Renal cortex interstitium (tissue), 11 donors: Measurements from ENCODE around the gene GATA1. TPM values are rescaled to one million over a fixed set of nuclear protein-coding genes. Genes with fewer than 3 reads are reported as not detected.
"Not testable (repeated sequence)": the region's sequence is repeated elsewhere in the genome, so short reads cannot be mapped to it uniquely, and the experiment has no call there.

Experiments
- DNase-seq, 11 donors: peaks; one replicate each; pipeline ENCODE4 v3.0.0-alpha.2; 2013; ENCODE audit warnings: low read depth in 9 of 11, low spot score in 4 of 11; ENCODE audit errors: extremely low read depth in 1 of 11
- polyA plus RNA-seq, 3 donors: library from polyadenylated mRNA; unstranded; fragments of 120-200 nt; gene quantifications; one replicate each; pipeline ENCODE4 v1.2.1, GENCODE V29; 2013; ENCODE audit not compliant: insufficient read length in 3 of 3

Gene GATA1
- polyA plus RNA-seq, 3 donors = 0.45 to 0.76 (median 0.66) TPM

DNA sequence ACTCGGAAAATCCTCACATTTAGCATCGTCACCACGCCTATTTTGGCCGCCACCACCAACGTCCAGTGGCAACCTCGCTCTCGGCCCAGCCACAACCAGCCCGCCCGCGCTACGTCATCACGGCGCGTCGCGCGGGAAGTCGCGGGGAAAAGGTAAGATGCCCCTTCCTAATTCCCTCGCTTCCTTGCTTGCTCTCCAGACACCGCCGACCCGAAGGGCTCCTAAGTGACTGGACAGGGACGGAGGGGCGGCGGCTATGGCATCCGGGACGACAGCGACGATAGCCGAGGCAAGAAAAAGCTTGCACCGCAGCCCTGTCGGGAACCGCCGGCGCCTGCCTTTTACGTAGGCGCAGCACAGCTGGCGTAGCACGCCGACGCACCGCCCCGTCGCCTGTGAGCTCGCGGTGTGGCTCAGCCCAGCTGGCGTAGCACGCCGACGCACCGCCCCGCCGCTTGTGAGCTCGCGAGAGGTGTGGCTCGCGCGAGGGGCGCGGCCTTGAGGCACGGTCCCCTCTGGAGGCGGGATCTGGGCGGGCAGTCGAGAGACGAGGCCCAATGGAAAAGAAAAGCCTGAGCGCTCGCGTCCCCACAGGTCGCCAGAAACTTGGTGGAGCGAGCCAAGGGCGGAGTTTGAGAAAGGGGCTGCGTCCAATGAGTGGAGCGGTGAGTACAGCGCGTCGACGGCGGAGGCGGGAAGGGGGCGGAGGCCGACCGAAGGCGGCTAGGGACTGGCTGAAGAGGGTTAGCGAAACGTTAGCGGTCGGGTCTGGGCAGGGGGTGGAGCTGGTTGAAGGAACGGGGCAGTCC, 15.1 kb downstream of the GATA1 start, which contains the start of gene HDAC6:
HDAC6 (plus strand) TSS at position 788 of the 809 bp plus-strand sequence. CDS start 626 bp downstream, outside the sequence.
- peak; percentile 86 to 97 (median 94) for DNase-seq

DNA sequence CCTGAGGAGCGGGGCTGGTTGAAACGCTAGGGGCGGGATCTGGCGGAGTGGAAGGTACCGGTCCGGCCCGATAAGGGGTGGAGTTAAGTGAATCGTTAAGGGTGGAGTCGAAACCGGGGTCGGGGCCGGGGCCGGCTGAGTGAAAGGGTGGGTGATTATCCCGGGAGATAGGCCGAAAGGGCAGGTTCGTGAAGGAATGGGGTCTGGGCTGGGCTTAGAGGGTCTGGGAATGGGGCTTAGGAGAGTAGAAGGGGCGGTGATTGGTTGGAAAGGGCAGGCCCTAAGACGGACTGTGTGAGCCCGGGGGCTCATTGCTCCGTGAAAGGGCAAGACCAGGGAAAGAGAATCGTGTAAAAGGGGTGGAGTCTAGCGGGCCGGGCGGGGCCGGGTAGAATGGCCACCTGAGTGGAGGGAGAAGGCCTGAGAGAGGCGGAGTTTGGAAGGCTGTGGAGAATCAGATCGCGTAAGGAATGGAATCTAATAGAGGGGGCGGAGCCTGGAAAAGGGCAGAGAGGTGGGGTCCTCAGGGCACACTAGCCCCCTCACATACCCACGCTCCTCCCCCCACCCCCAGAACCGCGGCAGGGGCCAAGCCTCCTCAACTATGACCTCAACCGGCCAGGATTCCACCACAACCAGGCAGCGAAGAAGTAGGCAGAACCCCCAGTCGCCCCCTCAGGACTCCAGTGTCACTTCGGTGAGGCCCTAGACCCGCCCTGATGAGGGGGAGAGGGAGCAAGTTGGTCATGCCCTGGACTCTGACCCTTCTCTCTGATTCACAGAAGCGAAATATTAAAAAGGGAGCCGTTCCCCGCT, 15.9 kb downstream of the GATA1 start:
- peak; percentile 46 to 75 (median 61) for DNase-seq

- no peak for DNase-seq
Measured at GRCh38 chrX:48802905-48803200, 16.5 kb downstream of the GATA1 start.

DNA sequence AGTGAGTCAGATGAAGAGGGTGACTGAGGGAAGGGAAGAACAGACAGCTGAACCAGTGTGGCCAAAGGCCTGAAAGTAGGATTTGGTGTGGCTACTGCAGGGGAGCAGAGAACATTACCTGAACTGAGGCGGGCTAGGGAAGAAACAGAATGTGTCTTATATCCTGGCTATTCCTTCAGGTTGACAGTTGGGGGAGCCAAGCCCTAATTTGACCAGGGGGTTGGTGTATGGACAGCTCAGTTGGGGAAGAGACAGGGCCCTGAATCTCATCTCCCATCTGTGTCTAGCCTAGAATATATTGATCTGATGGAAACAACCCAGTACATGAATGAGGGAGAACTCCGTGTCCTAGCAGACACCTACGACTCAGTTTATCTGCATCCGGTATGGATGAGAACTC, 19.7 kb downstream of the GATA1 start:
- DNase-seq = no peak

GRCh38 chrX:48813644-48814043, 27.3 kb downstream of the GATA1 start:
- no peak for DNase-seq

DNA sequence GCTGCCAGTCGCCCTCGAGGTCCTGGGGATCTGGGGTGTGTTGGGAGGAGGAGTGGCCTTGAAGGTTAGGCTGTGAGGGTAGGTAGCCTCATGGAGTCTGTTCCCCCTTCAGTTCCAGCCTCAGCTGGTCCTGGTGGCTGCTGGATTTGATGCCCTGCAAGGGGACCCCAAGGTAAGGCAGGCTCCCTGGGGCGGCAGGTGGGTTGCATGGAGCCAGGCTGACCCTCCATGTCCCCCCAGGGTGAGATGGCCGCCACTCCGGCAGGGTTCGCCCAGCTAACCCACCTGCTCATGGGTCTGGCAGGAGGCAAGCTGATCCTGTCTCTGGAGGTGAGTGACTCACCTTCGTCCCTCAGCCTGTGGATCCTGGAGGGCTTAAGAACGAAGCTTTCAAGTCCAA, 28.3 kb downstream of the GATA1 start:
- no peak for DNase-seq

DNA sequence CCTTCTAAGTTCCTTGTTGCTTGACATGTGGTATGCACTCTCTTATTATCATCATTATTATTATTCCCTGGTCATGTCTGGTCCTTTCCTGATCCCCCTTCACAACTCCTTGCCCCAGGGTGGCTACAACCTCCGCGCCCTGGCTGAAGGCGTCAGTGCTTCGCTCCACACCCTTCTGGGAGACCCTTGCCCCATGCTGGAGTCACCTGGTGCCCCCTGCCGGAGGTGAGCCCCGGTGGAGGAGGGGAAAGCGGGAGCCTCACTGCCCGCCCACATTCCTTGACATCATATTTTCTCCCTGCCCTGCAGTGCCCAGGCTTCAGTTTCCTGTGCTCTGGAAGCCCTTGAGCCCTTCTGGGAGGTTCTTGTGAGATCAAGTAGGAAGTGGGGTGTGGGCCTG, 28.9 kb downstream of the GATA1 start:
- DNase-seq = no peak

DNA sequence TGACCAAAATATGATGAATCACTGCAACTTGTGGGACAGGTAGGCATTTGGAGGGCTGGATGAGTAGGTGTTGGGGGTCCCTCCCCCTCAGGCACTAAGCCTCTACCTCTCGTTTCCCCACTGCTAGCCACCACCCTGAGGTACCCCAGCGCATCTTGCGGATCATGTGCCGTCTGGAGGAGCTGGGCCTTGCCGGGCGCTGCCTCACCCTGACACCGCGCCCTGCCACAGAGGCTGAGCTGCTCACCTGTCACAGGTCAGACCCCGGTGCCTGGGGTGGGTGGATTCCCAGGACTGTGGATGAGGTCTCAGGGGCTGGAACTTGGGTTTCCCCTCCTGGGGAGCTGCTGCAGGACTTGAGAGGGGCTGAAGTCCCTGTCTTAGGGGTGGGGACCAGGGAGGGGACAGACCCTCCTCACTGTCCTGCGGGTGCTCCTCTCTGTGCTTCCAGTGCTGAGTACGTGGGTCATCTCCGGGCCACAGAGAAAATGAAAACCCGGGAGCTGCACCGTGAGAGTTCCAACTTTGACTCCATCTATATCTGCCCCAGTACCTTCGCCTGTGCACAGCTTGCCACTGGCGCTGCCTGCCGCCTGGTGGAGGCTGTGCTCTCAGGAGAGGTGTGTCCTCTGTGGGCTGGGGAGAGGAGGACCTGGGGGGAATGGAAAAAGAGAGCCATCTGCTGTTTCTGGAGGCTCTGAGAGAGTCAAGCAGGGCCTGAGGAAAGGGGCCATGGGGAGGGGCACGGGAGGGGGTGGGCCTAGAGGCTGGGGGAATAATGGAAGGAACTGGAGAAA, 29.8 kb downstream of the GATA1 start:
- DNase-seq = no peak

GRCh38 chrX:48818098-48818497, 31.7 kb downstream of the GATA1 start:
- DNase-seq = no peak

DNA sequence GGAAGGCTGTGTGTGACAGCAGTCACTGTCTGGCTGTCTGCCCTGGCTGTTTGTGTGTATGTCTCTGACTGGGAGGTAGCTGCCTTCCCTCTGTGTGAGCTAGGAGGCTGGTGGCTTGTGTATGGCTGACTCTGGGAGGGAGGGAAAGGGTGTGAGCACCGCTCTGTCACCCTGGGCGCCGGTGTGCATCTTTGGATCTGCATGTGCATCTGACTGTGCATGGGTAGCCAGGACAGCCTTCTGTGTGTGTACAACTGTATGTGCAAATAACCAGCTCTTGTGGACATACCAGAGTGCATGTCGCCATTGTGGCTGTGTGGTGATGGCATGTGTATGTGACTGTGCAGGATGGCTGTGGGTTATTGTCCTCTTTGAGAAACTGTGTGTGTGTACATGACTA, 32.5 kb downstream of the GATA1 start:
- DNase-seq = no peak

- DNase-seq = not testable (repeated sequence)
Measured at GRCh38 chrX:48819394-48819793, 33.0 kb downstream of the GATA1 start.

DNA sequence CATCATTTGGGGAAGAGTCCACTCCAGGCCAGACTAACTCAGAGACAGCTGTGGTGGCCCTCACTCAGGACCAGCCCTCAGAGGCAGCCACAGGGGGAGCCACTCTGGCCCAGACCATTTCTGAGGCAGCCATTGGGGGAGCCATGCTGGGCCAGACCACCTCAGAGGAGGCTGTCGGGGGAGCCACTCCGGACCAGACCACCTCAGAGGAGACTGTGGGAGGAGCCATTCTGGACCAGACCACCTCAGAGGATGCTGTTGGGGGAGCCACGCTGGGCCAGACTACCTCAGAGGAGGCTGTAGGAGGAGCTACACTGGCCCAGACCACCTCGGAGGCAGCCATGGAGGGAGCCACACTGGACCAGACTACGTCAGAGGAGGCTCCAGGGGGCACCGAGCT, 36.7 kb downstream of the GATA1 start:
- no peak for DNase-seq

- DNase-seq = no peak
Measured at GRCh38 chrX:48824066-48824465, 37.7 kb downstream of the GATA1 start.

DNA sequence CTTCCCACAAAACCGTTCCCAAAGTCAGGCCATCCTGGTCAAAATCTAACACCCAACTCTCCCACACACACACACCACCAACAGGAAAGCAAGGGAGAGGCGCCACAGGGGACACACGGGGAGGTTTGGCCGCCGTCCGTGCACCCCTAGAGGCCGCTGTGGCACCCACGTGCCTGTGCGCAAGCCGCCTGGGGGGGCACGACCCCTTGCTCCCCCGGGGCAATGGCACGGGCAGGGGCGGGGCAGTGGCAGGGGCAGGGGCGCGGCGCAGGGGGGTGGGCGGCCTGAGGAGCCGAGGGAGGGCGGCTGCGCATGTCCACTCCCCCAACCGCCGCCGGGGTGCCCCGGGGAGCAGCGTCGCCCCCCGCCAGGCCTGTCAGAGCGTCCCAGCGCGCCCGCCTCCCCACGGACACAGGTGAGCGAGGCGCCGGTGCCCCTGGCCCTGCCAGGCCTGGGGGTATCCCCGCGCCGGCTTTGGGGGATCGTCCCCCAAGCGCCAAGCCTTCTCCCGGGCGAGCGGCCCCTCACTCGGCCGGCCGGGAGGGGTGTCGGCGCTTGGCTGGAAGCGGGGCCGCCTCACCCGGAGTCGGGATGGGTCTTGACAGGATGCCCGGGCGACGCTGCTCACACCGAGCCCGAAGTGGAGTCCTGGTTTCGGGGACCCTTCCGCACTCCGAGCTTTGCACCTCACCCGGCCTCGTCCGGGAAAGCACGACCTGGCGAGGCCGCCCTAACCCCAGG, 39.9 kb downstream of the GATA1 start, which contains the start of gene ERAS:
ERAS (plus strand) TSS at position 379 of the 741 bp plus-strand sequence. CDS start 2,611 bp downstream, outside the sequence.
- DNase-seq = no peak

- no peak for DNase-seq
Measured at GRCh38 chrX:48826876-48827653, 40.7 kb downstream of the GATA1 start.

DNA sequence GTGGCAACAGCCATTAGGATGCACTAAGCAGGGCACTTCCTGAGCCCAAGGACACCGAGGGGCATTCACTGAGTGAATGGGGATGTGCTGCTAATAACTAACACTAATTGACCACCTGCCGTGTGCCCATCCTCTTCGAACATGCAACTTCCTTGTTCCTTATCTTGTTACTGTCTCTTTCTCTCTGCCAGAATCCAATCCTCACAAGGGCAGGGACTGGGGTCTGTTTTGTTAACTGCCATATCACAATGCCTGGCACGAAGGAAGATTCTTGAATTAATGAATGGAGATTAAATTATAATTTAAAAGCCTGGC, 41.2 kb downstream of the GATA1 start:
- no peak for DNase-seq

DNA sequence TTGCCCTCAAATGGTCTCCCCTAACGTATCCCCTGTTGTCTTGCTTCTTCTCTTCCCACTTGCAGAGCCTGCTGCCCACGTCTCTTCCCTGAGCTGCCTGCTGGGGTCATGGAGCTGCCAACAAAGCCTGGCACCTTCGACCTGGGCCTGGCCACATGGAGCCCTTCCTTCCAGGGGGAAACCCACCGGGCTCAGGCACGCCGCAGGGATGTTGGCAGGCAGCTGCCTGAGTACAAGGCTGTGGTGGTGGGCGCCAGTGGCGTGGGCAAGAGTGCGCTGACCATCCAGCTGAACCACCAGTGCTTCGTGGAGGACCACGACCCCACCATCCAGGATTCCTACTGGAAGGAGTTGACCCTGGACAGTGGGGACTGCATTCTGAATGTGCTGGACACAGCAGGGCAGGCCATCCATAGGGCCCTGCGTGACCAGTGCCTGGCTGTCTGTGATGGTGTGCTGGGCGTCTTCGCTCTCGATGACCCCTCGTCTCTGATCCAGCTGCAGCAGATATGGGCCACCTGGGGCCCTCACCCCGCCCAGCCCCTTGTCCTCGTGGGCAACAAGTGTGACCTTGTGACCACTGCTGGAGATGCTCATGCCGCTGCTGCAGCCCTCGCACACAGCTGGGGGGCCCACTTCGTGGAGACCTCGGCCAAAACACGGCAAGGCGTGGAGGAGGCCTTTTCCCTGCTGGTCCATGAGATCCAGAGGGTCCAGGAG, 42.8 kb downstream of the GATA1 start:
- no peak for DNase-seq
